Glutamatergic neuron (in vitro differentiated cells): Measurements from ENCODE around the gene ZNF211. TPM values are rescaled to one million over a fixed set of nuclear protein-coding genes. Genes with fewer than 3 reads are reported as not detected.

Experiments
- DNase-seq: peaks from one replicate; pipeline ENCODE4 v3.0.0; 2022
- H3K27ac Mint-ChIP-seq: one replicate; pipeline ENCODE4 v1.8.0; 2020; ENCODE audit warnings: mild to moderate bottlenecking, mixed read lengths, inconsistent platforms; ENCODE audit not compliant: unreplicated experiment
- H3K27me3 Mint-ChIP-seq: one replicate; pipeline ENCODE4 v1.8.0; 2020; ENCODE audit warnings: mild to moderate bottlenecking, moderate library complexity, mixed read lengths, inconsistent platforms; ENCODE audit not compliant: unreplicated experiment
- H3K36me3 Mint-ChIP-seq: one replicate; pipeline ENCODE4 v1.8.0; 2020; ENCODE audit warnings: mild to moderate bottlenecking, mixed read lengths, inconsistent platforms; ENCODE audit not compliant: unreplicated experiment
- H3K4me1 Mint-ChIP-seq: one replicate; pipeline ENCODE4 v1.8.0; 2020; ENCODE audit warnings: mild to moderate bottlenecking, low read depth, mixed read lengths, inconsistent platforms; ENCODE audit not compliant: unreplicated experiment
- H3K4me3 Mint-ChIP-seq: one replicate; pipeline ENCODE4 v1.8.0; 2020; ENCODE audit warnings: mild to moderate bottlenecking, mixed read lengths, inconsistent platforms; ENCODE audit not compliant: unreplicated experiment
- H3K9me3 Mint-ChIP-seq: one replicate; pipeline ENCODE4 v1.8.0; 2020; ENCODE audit warnings: mild to moderate bottlenecking, moderate library complexity, mixed read lengths, inconsistent platforms; ENCODE audit not compliant: unreplicated experiment
- CTCF ChIP-seq: fragments of 200-600 bp; sonication (generic); IDR thresholded peaks from one replicate; pipeline ENCODE4 v1.5.0; 2021; ENCODE audit not compliant: partially characterized antibody, unreplicated experiment
- total RNA-seq: library from RNA; stranded (reverse); fragmentation: NEBNext Ultra II Directional; extraction: Animal tissue kit (Norgen Biotek cat#: 25700); gene quantifications from one replicate; pipeline ENCODE4 v1.2.1, GENCODE V29; 2021; ENCODE audit not compliant: unreplicated experiment

ZNF211 gene
- total RNA-seq, 1 donor from 2014 or later, result 29.5 TPM

GRCh38 chr19:57668635-57669034 lies 35.7 kb downstream of the ZNF211 start, which contains the start of gene ZSCAN4:
TSS of gene ZSCAN4 (plus strand) at chr19:57668935. CDS start at chr19:57676146, 7,211 bp downstream.
- Mint-ChIP-seq H3K9me3 (no peaks in the 10 kb centered on the region), H3K27ac (no peak within 1 kb of the TSS), H3K27me3 (peaks cover 2% of the 10 kb centered on the region), H3K4me3 (no peak within 1 kb of the TSS), H3K4me1 (no peaks in the 10 kb centered on the region), H3K36me3 (no peaks in the 10 kb centered on the region)
- DNase-seq, result no peak
- TF ChIP-seq CTCF, result no peak

DNA sequence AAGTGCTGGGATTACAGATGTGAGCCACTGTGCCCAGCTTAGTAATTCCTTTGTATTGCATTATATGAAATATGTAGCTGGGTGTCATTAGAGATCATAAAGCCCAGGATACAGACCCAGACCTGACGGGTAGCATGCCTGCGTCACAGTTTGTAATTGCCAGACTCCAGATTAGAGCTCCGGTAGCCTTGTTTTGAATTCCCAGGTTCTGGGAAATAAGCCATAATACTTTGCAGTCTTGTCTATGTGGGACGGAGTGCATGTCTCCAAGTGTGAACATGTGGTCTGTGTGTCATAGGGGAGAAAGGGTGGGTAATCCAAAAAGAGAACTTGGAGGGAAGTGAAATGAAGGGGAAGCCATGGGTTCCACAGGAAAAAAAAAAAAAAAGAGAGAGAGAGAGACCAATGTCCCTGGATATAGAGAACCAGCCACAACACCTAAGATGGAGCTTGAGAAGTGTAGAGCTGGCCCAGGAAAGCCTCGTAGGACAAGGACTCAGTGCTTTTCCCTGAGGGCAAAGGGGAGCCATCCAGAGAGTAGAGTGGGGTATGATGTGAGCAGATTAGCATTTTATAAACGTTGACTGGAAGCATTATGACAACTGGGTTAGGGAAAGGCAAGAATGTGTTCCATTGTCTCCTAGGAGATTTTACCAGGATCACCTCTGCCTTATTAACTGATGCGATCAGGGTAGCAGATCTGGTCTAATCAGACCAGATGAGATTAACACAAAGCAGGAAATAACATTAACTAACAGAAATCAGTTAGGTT lies 38.3 kb downstream of the ZNF211 start:
- TF ChIP-seq CTCF, result no peak
- Mint-ChIP-seq H3K4me1 (no peaks in the 10 kb centered on the region), H3K4me3 (no peak overlapping the region), H3K9me3 (no peaks in the 10 kb centered on the region), H3K27ac (no peak overlapping the region), H3K27me3 (no peaks in the 10 kb centered on the region), H3K36me3 (no peaks in the 10 kb centered on the region)
- no peak for DNase-seq

DNA sequence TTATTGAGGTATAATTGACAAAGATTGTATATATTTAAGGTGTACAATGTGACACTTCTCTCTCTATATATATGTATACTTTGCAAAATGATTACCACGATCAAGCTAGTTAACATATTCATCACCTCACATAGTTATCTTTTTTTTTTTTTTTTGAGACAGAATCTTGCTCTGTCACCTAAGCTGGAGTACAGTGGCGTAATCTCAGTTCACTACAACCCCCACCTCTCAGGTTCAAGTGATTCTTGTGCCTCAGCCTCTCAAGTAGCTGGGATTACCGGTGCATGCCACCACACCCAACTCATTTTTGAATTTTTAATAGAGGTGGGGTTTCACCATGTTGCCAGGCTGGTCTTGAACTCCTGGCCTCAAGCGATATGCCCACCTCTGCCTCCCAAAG lies 39.5 kb downstream of the ZNF211 start:
- H3K27ac Mint-ChIP-seq, result no peak overlapping the region
- DNase-seq, result no peak
- H3K36me3 Mint-ChIP-seq, result no peaks in the 10 kb centered on the region
- no peak overlapping the region for H3K4me3 Mint-ChIP-seq
- no peaks in the 10 kb centered on the region for H3K27me3 Mint-ChIP-seq
- H3K9me3 Mint-ChIP-seq, result no peaks in the 10 kb centered on the region
- no peaks in the 10 kb centered on the region for H3K4me1 Mint-ChIP-seq
- no peak for TF ChIP-seq CTCF

DNA sequence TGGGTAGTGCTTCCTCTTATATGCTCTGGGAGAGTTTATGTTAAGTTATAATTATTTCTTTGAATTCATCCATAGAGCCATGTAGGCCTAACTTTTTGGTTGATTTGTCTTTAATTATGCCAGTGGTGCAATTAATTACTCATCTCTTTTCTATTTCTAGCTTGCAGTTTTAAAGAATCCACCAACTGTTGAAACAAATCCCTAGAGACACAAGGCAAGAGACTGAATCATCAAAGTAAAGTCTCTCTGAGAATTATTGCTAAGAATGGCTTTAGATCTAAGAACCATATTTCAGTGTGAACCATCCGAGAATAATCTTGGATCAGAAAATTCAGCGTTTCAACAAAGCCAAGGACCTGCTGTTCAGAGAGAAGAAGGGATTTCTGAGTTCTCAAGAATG lies 42.9 kb downstream of the ZNF211 start:
- TF ChIP-seq CTCF, result no peak
- no peak for DNase-seq
- Mint-ChIP-seq H3K27ac (no peak overlapping the region), H3K36me3 (no peaks in the 10 kb centered on the region), H3K27me3 (no peaks in the 10 kb centered on the region), H3K9me3 (no peaks in the 10 kb centered on the region), H3K4me3 (no peak overlapping the region), H3K4me1 (no peaks in the 10 kb centered on the region)

GRCh38 chr19:57682226-57682766 lies 49.3 kb downstream of the ZNF211 start:
- DNase-seq, result no peak
- H3K36me3 Mint-ChIP-seq, result peaks cover 51% of the 10 kb centered on the region
- peaks cover 13% of the 10 kb centered on the region for H3K4me1 Mint-ChIP-seq
- peaks cover 31% of the 10 kb centered on the region for H3K9me3 Mint-ChIP-seq
- no peak for TF ChIP-seq CTCF
- H3K27me3 Mint-ChIP-seq, result peaks cover 14% of the 10 kb centered on the region
- peak overlapping the region; percentile 88 for H3K27ac Mint-ChIP-seq
- peak overlapping the region; percentile 97 for H3K4me3 Mint-ChIP-seq
